GM12878 (cell line): ENCODE data around the gene EIF4E. TPM values are rescaled to one million over a fixed set of nuclear protein-coding genes. Genes with fewer than 3 reads are reported as not detected.

Experiments used
- E4F1 ChIP-seq: fragments of 450-650 bp; IDR thresholded peaks from 2 replicates; pipeline ENCODE4 v1.6.1; 2018; ENCODE audit warnings: borderline replicate concordance, mild to moderate bottlenecking; ENCODE audit not compliant: partially characterized antibody
- SMAD5 ChIP-seq: IDR thresholded peaks from 2 replicates; pipeline ENCODE4 v1.6.1; 2016; ENCODE audit warnings: antibody characterized with exemption, low read depth
- ZNF384 ChIP-seq: IDR thresholded peaks from 2 replicates; pipeline ENCODE4 v1.6.1; 2012; ENCODE audit warnings: low read depth, mild to moderate bottlenecking, low read length, improper control_type of control experiment, borderline replicate concordance
- ZNF592 ChIP-seq: fragments of 450-650 bp; IDR thresholded peaks from 2 replicates; pipeline ENCODE4 v1.6.1; 2017; ENCODE audit warnings: mild to moderate bottlenecking, moderate library complexity
- polyA plus RNA-seq, 11 experiments: library from polyadenylated mRNA; depleted of rRNA in 4 of 11; unstranded in 6 of 11; stranded (reverse) in 5 of 11; fragments of >200 nt; fragmentation: Nextera tagmentation in 4 of 11; fragmentation: Illumina TruSeq in 1 of 11; extraction: Ambion mirVana in 4 of 11; extraction: Trizol in 1 of 11; gene quantifications; 1 replicate in 1 of 11; 2 replicates in 10 of 11; pipeline versions ENCODE4 v1.2.1 to v1.2.3, GENCODE V29; 2011 to 2016; ENCODE audit warnings: inconsistent platforms in 2 of 11, missing spikeins in 2 of 11, low read depth in 1 of 11
- total RNA-seq, 4 experiments: library from RNA; depleted of rRNA in 3 of 4; stranded (reverse); fragments of >200 nt in 3 of 4; fragmentation: Illumina TruSeq in 1 of 4; extraction: Trizol in 1 of 4; gene quantifications; 2 replicates each; pipeline versions ENCODE4 v1.2.1 to v1.2.3, GENCODE V29; 2013 to 2021

The EIF4E gene
- total and polyA plus RNA-seq, 10 of the 15 experiments (the other 5 are each of a cell fraction or from before 2014, with no cell fraction given): 104 to 372 (median 163) TPM

- TF ChIP-seq SMAD5: no peak
- no peak for TF ChIP-seq E4F1
- 0 out of 2 replicates have a peak, but pooled peaks have one; percentile 9 for TF ChIP-seq ZNF384
- no peak for TF ChIP-seq ZNF592
Measured at GRCh38 chr4:98945297-98945850, 16.4 kb upstream of the EIF4E start (continued).
